ENCODE measurements around the gene ABHD16B.

The ABHD16B gene

GRCh38 chr20:63829945-63830835, 31.1 kb upstream of the ABHD16B start:
- H3K9me3 Mint-ChIP-seq, result no peaks in the 10 kb centered on the region
- no peak for DNase-seq
- peaks cover 80% of the 10 kb centered on the region for H3K27me3 Mint-ChIP-seq
- H3K4me3 Mint-ChIP-seq, result peak overlapping the region; percentile 74
- CTCF ChIA-PET, result no interaction called here
- H3K4me1 Mint-ChIP-seq, result peaks cover 8% of the 10 kb centered on the region
- H3K36me3 Mint-ChIP-seq, result peaks cover 1% of the 10 kb centered on the region
- H3K27ac Mint-ChIP-seq, result no peak overlapping the region

- CTCF ChIA-PET, result no interaction called here
- peaks cover 8% of the 10 kb centered on the region for H3K4me1 Mint-ChIP-seq
- H3K27me3 Mint-ChIP-seq, result peaks cover 76% of the 10 kb centered on the region
- H3K9me3 Mint-ChIP-seq, result no peaks in the 10 kb centered on the region
- H3K36me3 Mint-ChIP-seq, result peaks cover 1% of the 10 kb centered on the region
- no peak within 1 kb of the TSS for H3K27ac Mint-ChIP-seq
- H3K4me3 Mint-ChIP-seq, result peak within 1 kb of the TSS; percentile 74
- DNase-seq, result peak; percentile 44
These were observed 30.3 kb upstream of the ABHD16B start, which contains the start of gene ZBTB46 for GRCh38 chr20:63830841-63831588. Gene ZBTB46 (minus strand): TSS chr20:63831264. CDS start chr20:63790757, 40,507 bp downstream.

- CTCF ChIA-PET, result no interaction called here
- no peak for DNase-seq
- Mint-ChIP-seq H3K27ac (no peak overlapping the region), H3K9me3 (no peaks in the 10 kb centered on the region), H3K27me3 (peaks cover 70% of the 10 kb centered on the region), H3K4me1 (peaks cover 8% of the 10 kb centered on the region), H3K4me3 (no peak overlapping the region), H3K36me3 (peaks cover 1% of the 10 kb centered on the region)
These were observed 29.7 kb upstream of the ABHD16B start for GRCh38 chr20:63831646-63831992.

- Mint-ChIP-seq H3K4me3 (peak overlapping the region; percentile 38), H3K9me3 (no peaks in the 10 kb centered on the region), H3K4me1 (peaks cover 8% of the 10 kb centered on the region), H3K27me3 (peaks cover 70% of the 10 kb centered on the region), H3K36me3 (peaks cover 1% of the 10 kb centered on the region), H3K27ac (no peak overlapping the region)
- DNase-seq, result no peak
- CTCF ChIA-PET, result no interaction called here
These were observed 29.2 kb upstream of the ABHD16B start for GRCh38 chr20:63831993-63832686.

- Mint-ChIP-seq H3K27ac (no peak overlapping the region), H3K4me3 (no peak overlapping the region), H3K9me3 (no peaks in the 10 kb centered on the region), H3K4me1 (peaks cover 9% of the 10 kb centered on the region), H3K36me3 (peaks cover 1% of the 10 kb centered on the region), H3K27me3 (peaks cover 73% of the 10 kb centered on the region)
- no peak for DNase-seq
- CTCF ChIA-PET, result no interaction called here
These were observed 27.4 kb upstream of the ABHD16B start for GRCh38 chr20:63833776-63834490.

GRCh38 chr20:63834491-63834880, 26.8 kb upstream of the ABHD16B start:
- CTCF ChIA-PET, result no interaction called here
- H3K27ac Mint-ChIP-seq, result no peak overlapping the region
- DNase-seq, result no peak
- peaks cover 1% of the 10 kb centered on the region for H3K36me3 Mint-ChIP-seq
- peaks cover 8% of the 10 kb centered on the region for H3K4me1 Mint-ChIP-seq
- peaks cover 68% of the 10 kb centered on the region for H3K27me3 Mint-ChIP-seq
- H3K9me3 Mint-ChIP-seq, result no peaks in the 10 kb centered on the region
- H3K4me3 Mint-ChIP-seq, result no peak overlapping the region

- no peak overlapping the region for H3K4me3 Mint-ChIP-seq
- peaks cover 60% of the 10 kb centered on the region for H3K27me3 Mint-ChIP-seq
- H3K36me3 Mint-ChIP-seq, result no peaks in the 10 kb centered on the region
- H3K27ac Mint-ChIP-seq, result no peak overlapping the region
- no peak for DNase-seq
- CTCF ChIA-PET, result no interaction called here
- H3K9me3 Mint-ChIP-seq, result no peaks in the 10 kb centered on the region
- H3K4me1 Mint-ChIP-seq, result peaks cover 2% of the 10 kb centered on the region
These were observed 26.1 kb upstream of the ABHD16B start for GRCh38 chr20:63835021-63835858.

- CTCF ChIA-PET, result no interaction called here
These were observed 24.6 kb upstream of the ABHD16B start for GRCh38 chr20:63836458-63837344.

GRCh38 chr20:63837479-63837878, 23.8 kb upstream of the ABHD16B start:
- H3K27ac Mint-ChIP-seq, result no peak overlapping the region
- CTCF ChIA-PET, result no interaction called here
- DNase-seq, result no peak
- no peaks in the 10 kb centered on the region for H3K9me3 Mint-ChIP-seq
- no peaks in the 10 kb centered on the region for H3K36me3 Mint-ChIP-seq
- peaks cover 7% of the 10 kb centered on the region for H3K4me1 Mint-ChIP-seq
- H3K27me3 Mint-ChIP-seq, result peaks cover 53% of the 10 kb centered on the region
- no peak overlapping the region for H3K4me3 Mint-ChIP-seq

More at GRCh38 chr20:63836458-63837344, 24.6 kb upstream of the ABHD16B start:
- peaks cover 2% of the 10 kb centered on the region for H3K4me1 Mint-ChIP-seq
- H3K36me3 Mint-ChIP-seq, result no peaks in the 10 kb centered on the region
- H3K27me3 Mint-ChIP-seq, result peaks cover 60% of the 10 kb centered on the region
- H3K27ac Mint-ChIP-seq, result no peak overlapping the region
- no peaks in the 10 kb centered on the region for H3K9me3 Mint-ChIP-seq
- no peak for DNase-seq
- no peak overlapping the region for H3K4me3 Mint-ChIP-seq

GRCh38 chr20:63839620-63840019, 21.7 kb upstream of the ABHD16B start:
- Mint-ChIP-seq H3K36me3 (no peaks in the 10 kb centered on the region), H3K27me3 (peaks cover 31% of the 10 kb centered on the region), H3K4me3 (no peak overlapping the region), H3K4me1 (peaks cover 27% of the 10 kb centered on the region), H3K27ac (no peak overlapping the region), H3K9me3 (no peaks in the 10 kb centered on the region)
- no peak for DNase-seq
- CTCF ChIA-PET, result no interaction called here

- peaks cover 26% of the 10 kb centered on the region for H3K27me3 Mint-ChIP-seq
These were observed 20.9 kb upstream of the ABHD16B start for GRCh38 chr20:63840405-63840828.

GRCh38 chr20:63842258-63842657, 19.0 kb upstream of the ABHD16B start:
- CTCF ChIA-PET, result no interaction called here
- Mint-ChIP-seq H3K27ac (no peak overlapping the region), H3K27me3 (peaks cover 16% of the 10 kb centered on the region), H3K36me3 (no peaks in the 10 kb centered on the region), H3K4me1 (peaks cover 40% of the 10 kb centered on the region), H3K4me3 (no peak overlapping the region), H3K9me3 (no peaks in the 10 kb centered on the region)
- no peak for DNase-seq

More at GRCh38 chr20:63840405-63840828, 20.9 kb upstream of the ABHD16B start:
- Mint-ChIP-seq H3K36me3 (no peaks in the 10 kb centered on the region), H3K27ac (no peak overlapping the region), H3K9me3 (no peaks in the 10 kb centered on the region), H3K4me1 (peaks cover 35% of the 10 kb centered on the region), H3K4me3 (no peak overlapping the region)
- DNase-seq, result no peak
- CTCF ChIA-PET, result no interaction called here
